ENCODE data around the gene SSTR5.

SSTR5 gene

GRCh38 chr16:1123525-1124230, 51.1 kb downstream of the SSTR5 start:
- ATAC-seq: no peak

GRCh38 chr16:1124291-1124690, 51.7 kb downstream of the SSTR5 start:
- no peak for ATAC-seq

More at GRCh38 chr16:1123525-1124230, 51.1 kb downstream of the SSTR5 start:
- no peak for DNase-seq

DNA sequence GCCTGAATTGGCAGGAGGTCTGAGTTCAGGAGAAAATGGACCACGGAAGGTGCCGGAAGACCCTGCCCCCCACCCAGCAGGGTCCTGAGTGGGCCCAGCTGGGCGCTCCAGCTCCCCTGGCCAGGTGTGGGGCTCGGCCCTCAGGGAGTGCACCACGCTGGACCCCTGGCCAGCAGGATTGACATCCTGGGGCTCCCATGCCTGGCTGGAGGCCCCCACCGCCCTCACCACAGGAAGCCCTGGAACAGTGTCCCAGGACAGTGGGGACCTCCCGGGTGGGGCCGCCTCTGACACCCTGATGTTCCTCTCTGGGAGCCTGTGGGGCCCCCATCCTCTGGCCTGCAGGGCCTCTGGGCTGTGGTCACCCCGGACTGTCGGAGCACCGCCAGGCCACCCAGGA, 52.2 kb downstream of the SSTR5 start:
- DNase-seq (no peak), ATAC-seq (no peak)

More at GRCh38 chr16:1124291-1124690, 51.7 kb downstream of the SSTR5 start:
- DNase-seq: no peak

- DNase-seq (peak; percentile 26), ATAC-seq (no peak)
These were observed 52.9 kb downstream of the SSTR5 start for GRCh38 chr16:1125471-1125870.

DNA sequence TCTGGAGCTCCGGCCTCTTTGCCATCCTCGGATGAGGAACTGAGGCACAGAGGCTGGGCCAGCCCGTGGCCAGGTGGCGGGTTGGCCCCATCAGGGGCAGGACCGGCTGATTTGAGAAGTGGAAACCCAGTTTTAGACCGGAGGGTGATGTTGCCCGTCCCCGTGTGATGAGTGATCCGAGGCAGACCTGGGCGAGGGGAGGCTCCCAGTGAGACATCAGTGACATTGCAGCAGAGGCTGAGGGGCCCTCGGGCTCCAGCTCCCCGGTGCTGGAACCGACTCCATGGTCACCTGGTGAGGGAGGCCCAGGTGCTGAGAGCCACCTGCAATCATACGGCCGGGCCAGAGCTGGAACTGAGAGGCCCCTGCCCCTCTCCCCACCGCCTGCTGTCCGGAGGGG, 53.5 kb downstream of the SSTR5 start:
- ATAC-seq (no peak), DNase-seq (no peak)

- ATAC-seq (no peak), DNase-seq (no peak)
These were observed 54.0 kb downstream of the SSTR5 start for GRCh38 chr16:1126586-1126985.

DNA sequence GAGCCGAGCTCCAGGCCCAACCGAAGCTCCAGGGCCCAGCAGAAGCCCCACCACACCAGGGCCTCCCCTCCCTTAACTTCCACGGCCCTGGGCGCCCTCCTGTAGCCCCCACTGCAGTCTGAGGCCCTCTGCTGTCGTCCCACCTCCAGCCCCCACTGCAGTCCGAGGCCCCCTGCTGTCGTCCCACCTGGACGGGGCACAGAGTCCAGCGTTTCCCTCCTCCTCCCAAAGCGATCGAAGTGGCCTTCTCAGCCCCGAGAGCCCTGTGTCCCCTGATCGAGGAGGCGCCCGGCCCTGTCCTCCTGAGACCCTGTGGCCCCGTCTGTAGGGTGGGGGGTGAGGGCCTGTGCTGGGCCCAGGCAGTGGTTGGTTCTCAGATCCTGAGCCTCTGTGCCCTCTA, 54.6 kb downstream of the SSTR5 start:
- ATAC-seq (no peak), DNase-seq (no peak)

- no peak for ATAC-seq
- DNase-seq: no peak
These were observed 55.6 kb downstream of the SSTR5 start for GRCh38 chr16:1127971-1128715.

DNA sequence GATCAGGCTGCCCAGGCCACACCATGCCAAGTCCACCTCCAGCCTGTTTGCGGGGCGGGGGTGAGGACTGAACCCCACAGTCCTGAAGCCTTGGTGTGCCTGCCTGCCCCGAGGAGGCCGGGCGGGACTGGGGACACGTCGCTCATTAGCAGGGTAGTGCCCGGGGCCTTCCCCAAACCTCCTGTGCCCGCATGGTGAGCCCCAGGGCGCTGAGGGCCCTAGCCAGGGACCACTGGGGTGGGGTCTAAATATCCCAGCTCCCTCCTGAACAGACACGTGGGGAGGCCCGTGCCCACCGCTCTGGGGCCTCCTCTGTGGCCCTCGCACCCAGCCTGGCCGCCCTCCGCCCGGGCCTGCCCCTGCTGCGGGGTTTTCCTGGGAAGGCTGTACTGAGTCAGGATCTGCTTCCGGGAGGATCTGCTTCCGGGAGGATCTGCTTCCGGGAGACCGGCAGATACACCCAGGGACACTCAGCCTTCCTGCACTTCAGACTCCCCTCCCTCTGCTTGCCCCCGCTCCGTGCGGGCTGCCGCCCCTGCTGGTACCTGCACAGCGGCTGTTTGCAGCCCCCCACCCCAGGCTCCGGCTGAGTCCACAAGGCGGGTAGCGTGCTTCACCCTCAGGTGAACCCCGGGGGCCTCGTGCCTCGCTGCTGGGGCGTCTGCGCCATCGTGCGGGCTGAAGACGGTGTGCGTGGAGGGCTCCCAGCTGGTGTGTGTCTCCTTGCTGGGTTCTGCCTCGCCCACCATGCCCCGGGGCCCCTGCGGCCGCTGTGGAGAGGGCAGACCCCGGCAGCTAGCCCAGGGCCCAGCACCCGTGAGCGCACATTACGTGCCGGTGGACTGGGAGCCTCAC, 56.8 kb downstream of the SSTR5 start:
- no peak for DNase-seq
- no peak for ATAC-seq

GRCh38 chr16:1130382-1130781, 57.8 kb downstream of the SSTR5 start:
- DNase-seq: no peak
- no peak for ATAC-seq

Measured in stimulated activated naive CD8-positive, alpha-beta T cell treated with anti-CD3 and anti-CD28 coated beads, Interleukin-15, Interleukin-2, amounts not matched to agents 100 U/mL and 50 U/mL, for 24 hours (primary cell).